Bronchial epithelial cell (primary cell): Measurements from ENCODE around the gene PTPRH. TPM values are rescaled to one million over a fixed set of nuclear protein-coding genes. Genes with fewer than 3 reads are reported as not detected.

Experiments
- DNase-seq: peaks from one replicate; pipeline ENCODE4 v3.0.0-alpha.2; 2010; ENCODE audit warnings: low read depth
- FAIRE-seq: peaks from 2 replicates; lab custom pipeline; 2011; peaks lifted over from hg19 to GRCh38; lab: Jason Lieb, UNC
- H3K27me3 ChIP-seq: 2 replicates; pipeline ENCODE4 v1.5.1; 2011; ENCODE audit warnings: low read length; ENCODE audit not compliant: control insufficient read depth, insufficient read depth
- H3K36me3 ChIP-seq: 2 replicates; pipeline ENCODE4 v1.5.1; 2011; ENCODE audit warnings: low read length; ENCODE audit not compliant: control insufficient read depth, insufficient read depth
- H3K4me3 ChIP-seq: 2 replicates; pipeline ENCODE4 v1.5.1; 2011; ENCODE audit warnings: mild to moderate bottlenecking, low read depth, low read length, control low read depth
- CTCF ChIP-seq: IDR thresholded peaks from 2 replicates; pipeline ENCODE4 v1.5.1; 2011; ENCODE audit warnings: mild to moderate bottlenecking, moderate library complexity, low read length, control low read depth, inconsistent platforms; ENCODE audit not compliant: insufficient read depth, severe bottlenecking
- total RNA-seq: library from RNA; depleted of rRNA; stranded (reverse); fragments of >200 nt; gene quantifications from 2 replicates; pipeline ENCODE4 v1.2.1, GENCODE V29; 2014

The PTPRH gene
- total RNA-seq, 1 donor from 2014 or later: 3.9 TPM

DNA sequence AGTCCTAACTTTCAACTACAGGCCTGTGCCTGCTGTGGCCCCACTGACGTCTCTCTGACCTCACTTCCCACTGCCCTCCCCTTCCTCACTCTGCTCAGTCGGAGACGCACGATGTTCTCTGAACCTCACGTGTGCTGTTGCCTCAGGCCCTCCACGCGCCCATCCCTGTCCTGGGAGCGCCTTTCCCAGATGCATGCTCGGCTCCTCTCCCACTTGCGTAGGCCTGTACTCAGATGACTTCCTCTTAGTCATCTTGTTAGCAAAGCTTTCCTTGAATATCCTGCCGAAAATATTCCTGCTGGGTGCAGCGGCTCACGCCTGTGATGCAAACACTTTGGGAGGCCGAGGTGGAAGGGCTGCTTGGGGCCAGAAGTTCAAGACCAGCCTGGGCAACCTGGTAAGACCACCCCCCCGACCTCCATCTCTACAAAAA lies 19.9 kb downstream of the PTPRH start:
- no peaks in the 10 kb centered on the region for H3K27me3 ChIP-seq
- DNase-seq (peak; percentile 99), FAIRE-seq (peak; percentile 91)
- no peak overlapping the region for H3K4me3 ChIP-seq
- no peaks in the 10 kb centered on the region for H3K36me3 ChIP-seq
- no peak for TF ChIP-seq CTCF

DNA sequence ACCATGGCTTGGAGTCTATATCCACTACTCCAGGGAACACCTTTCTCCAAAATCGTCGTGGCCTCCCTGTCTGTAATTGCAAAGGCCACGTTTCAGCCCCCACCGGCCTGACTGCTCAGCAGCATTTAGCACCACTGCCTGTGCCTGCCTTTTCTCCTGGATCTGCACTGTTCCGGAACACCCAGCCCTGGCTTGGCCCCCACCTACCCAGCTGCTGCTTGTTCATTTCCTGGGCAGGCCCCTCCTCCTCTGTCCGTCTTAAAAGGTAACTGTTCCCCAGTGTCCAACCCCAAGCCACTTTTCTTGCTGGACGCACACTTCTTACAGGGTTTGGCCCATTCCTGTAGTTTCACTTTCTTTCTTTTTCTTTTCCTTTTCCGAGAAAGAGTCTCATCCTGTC lies 20.7 kb downstream of the PTPRH start:
- DNase-seq (peak; percentile 13), FAIRE-seq (no peak)
- no peak for TF ChIP-seq CTCF

GRCh38 chr19:55186080-55186479 lies 23.2 kb downstream of the PTPRH start:
- DNase-seq (no peak), FAIRE-seq (no peak)
- no peak overlapping the region for H3K4me3 ChIP-seq
- no peak for TF ChIP-seq CTCF
- H3K36me3 ChIP-seq: no peaks in the 10 kb centered on the region
- H3K27me3 ChIP-seq: no peaks in the 10 kb centered on the region

More for the DNA sequence above, 20.7 kb downstream of the PTPRH start:
- H3K36me3 ChIP-seq: no peaks in the 10 kb centered on the region
- no peaks in the 10 kb centered on the region for H3K27me3 ChIP-seq
- no peak overlapping the region for H3K4me3 ChIP-seq

GRCh38 chr19:55181740-55182139 lies 27.6 kb downstream of the PTPRH start:
- FAIRE-seq (no peak), DNase-seq (no peak)
- Histone ChIP-seq H3K36me3 (no peaks in the 10 kb centered on the region), H3K27me3 (peaks cover 2% of the 10 kb centered on the region), H3K4me3 (no peak overlapping the region)
- TF ChIP-seq CTCF: no peak

GRCh38 chr19:55179606-55180484 lies 29.5 kb downstream of the PTPRH start, which contains the start of gene SYT5:
Gene SYT5 (minus strand): TSS chr19:55180289. CDS start chr19:55179041, 1,248 bp downstream.
- Histone ChIP-seq H3K36me3 (no peaks in the 10 kb centered on the region), H3K27me3 (peaks cover 2% of the 10 kb centered on the region), H3K4me3 (peak within 1 kb of the TSS; percentile 16)
- DNase-seq: no peak
- FAIRE-seq: no peak
- TF ChIP-seq CTCF: no peak
